ENCODE results near the gene PEX14. TPM values are rescaled to one million over a fixed set of nuclear protein-coding genes. Genes with fewer than 3 reads are reported as not detected.
A peak's percentile ranks its signal among the peaks of the same experiment; 100 is the strongest.

Gene PEX14
- total and polyA plus RNA-seq, 9 of the 15 experiments (the other 6 are each of a cell fraction or from before 2014, with no cell fraction given) = 2.6 to 45.7 (median 22.7) TPM

DNA sequence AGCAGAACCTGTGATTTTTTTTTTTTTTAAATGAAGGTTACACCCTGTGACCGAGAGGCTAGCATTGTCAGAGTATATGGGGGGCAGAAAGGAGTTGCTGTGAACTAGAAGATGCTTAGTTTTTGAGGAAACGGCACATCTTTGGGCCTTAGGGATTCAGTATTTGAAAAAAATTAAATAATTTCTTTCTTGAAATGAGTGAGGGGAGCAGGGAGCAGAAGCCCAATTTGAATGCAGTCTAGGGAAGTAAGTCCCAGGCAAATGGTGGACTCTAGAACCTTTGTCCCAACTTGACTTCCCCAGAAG lies 42.9 kb downstream of the PEX14 start (continued):
- TF ChIP-seq, protein P1, sequence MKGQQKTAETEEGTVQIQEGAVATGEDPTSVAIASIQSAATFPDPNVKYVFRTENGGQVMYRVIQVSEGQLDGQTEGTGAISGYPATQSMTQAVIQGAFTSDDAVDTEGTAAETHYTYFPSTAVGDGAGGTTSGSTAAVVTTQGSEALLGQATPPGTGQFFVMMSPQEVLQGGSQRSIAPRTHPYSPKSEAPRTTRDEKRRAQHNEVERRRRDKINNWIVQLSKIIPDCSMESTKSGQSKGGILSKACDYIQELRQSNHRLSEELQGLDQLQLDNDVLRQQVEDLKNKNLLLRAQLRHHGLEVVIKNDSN (CRISPR knock-in tag; IDR thresholded peaks at IDR 0.05) = no peak
- TF ChIP-seq NFRKB (IDR thresholded peaks at IDR 0.05; ENCODE audit: low read depth) = no peak
- no peak for TF ChIP-seq NUFIP1 (IDR thresholded peaks at IDR 0.05; ENCODE audit: partially characterized antibody)
- no peak for TF ChIP-seq TOE1 (IDR thresholded peaks at IDR 0.05; ENCODE audit: borderline replicate concordance)
- no peak for TF ChIP-seq TOE1 (CRISPR knock-in tag; IDR thresholded peaks at IDR 0.05; ENCODE audit: borderline replicate concordance, low read depth)
- TF ChIP-seq SLC30A9 (CRISPR knock-in tag; IDR thresholded peaks at IDR 0.05) = no peak

DNA sequence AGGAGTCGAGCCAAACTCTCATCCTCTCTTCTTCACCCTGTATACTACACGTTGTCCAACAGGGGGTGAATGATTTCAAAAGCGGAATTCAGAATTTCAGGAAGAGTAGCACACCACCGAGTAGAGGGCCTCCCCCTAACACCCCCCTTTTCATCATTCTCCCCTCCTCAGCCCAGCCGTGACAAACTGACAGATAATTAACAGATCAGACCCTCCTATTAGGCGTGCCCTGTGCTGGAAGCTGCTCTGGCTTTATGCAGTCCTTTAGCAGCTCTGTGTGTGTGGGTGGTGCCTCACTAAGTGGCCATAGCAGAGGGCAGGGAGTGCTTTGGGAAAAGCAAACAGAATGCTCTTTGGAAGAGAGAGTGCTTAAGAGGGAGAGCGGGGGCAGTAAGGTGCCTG lies 44.3 kb downstream of the PEX14 start:
- POLR2A ChIA-PET = interaction anchor here (1.0 to 2.0 kb wide), 2 partner anchors 9 to 12 kb away, joined by 4 to 5 read pairs; no protein-coding TSS in a partner anchor
- DNase-seq (ENCODE audit: extremely low read depth in 1 of 4, low spot score in 3 of 4) = no peak
- Histone ChIP-seq H3K79me2 (ENCODE audit: control insufficient read depth, insufficient read depth, low read length) (peaks cover 71% of the 10 kb centered on the region), H3K27me3 (ENCODE audit: control insufficient read depth in 2 of 2, insufficient read depth in 2 of 2, low read length in 2 of 2) (no peaks in the 10 kb centered on the region), H3K36me3 (ENCODE audit: control insufficient read depth, insufficient read depth, low read length) (peaks cover 37% of the 10 kb centered on the region), H3K27ac (ENCODE audit: extremely low read depth, low read depth, low read length) (no peak overlapping the region), H3K9ac (ENCODE audit: insufficient read depth in 1 of 2, low read depth in 2 of 2, low read length in 2 of 2) (no peak overlapping the region), H3K4me3 (no peak overlapping the region), H3K4me1 (replicated peaks in 1 of 2; ENCODE audit: control insufficient read depth in 2 of 2, insufficient read depth in 2 of 2, low read length in 2 of 2) (peaks cover 4 to 11% of the 10 kb centered on the region in 2 experiments; a peak in 3 of 5 replicates), H3K4me2 (ENCODE audit: insufficient read depth, low read length) (no peak overlapping the region), H4K20me1 (replicated peaks; ENCODE audit: control insufficient read depth, insufficient read depth, low read length) (peaks cover 47% of the 10 kb centered on the region), H3K9me3 (replicated peaks; ENCODE audit: control insufficient read depth, insufficient read depth, low read depth, low read length) (no peaks in the 10 kb centered on the region), H2AFZ (ENCODE audit: low read depth, low read length) (no peak overlapping the region), H3K9me1 (ENCODE audit: control insufficient read depth, insufficient read depth, low read length) (peaks cover 3% of the 10 kb centered on the region)
- no peak for FAIRE-seq
- WGBS (ENCODE audit: insufficient coverage, low coverage, missing lambda C conversion rate) = 52% methylated on average over 7 of the region's 7 CpGs
- CTCF ChIA-PET (ENCODE audit: low intra/inter-chr PET ratio) = interaction anchor here (1.4 kb wide), 1 partner anchor 348 kb away, joined by 6 read pairs; no protein-coding TSS in a partner anchor
- peak; percentile 17; the same call in 2 of the 3 replicates for ATAC-seq
- in situ Hi-C loops (cut with MboI) = no loop called here
- BruUV-seq (replicated peaks) = no TSS peak
- intact Hi-C loops (cut with micrococcal nuclease) = loop anchor here (10.0 kb wide), 1 partner anchor 426 kb away; no protein-coding TSS in a partner anchor
- TF ChIP-seq, protein P2, sequence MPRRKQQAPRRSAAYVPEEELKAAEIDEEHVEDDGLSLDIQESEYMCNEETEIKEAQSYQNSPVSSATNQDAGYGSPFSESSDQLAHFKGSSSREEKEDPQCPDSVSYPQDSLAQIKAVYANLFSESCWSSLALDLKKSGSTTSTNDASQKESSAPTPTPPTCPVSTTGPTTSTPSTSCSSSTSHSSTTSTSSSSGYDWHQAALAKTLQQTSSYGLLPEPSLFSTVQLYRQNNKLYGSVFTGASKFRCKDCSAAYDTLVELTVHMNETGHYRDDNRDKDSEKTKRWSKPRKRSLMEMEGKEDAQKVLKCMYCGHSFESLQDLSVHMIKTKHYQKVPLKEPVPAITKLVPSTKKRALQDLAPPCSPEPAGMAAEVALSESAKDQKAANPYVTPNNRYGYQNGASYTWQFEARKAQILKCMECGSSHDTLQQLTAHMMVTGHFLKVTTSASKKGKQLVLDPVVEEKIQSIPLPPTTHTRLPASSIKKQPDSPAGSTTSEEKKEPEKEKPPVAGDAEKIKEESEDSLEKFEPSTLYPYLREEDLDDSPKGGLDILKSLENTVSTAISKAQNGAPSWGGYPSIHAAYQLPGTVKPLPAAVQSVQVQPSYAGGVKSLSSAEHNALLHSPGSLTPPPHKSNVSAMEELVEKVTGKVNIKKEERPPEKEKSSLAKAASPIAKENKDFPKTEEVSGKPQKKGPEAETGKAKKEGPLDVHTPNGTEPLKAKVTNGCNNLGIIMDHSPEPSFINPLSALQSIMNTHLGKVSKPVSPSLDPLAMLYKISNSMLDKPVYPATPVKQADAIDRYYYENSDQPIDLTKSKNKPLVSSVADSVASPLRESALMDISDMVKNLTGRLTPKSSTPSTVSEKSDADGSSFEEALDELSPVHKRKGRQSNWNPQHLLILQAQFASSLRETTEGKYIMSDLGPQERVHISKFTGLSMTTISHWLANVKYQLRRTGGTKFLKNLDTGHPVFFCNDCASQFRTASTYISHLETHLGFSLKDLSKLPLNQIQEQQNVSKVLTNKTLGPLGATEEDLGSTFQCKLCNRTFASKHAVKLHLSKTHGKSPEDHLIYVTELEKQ (CRISPR knock-in tag; IDR thresholded peaks at IDR 0.05) = no peak
- TF ChIP-seq ELF1 (tag; IDR thresholded peaks at IDR 0.05) (no peak), ZNF263 (CRISPR knock-in tag; IDR thresholded peaks at IDR 0.05; ENCODE audit: borderline replicate concordance) (no peak), ZNF224 (CRISPR knock-in tag; IDR thresholded peaks at IDR 0.05) (no peak), MEF2A (IDR thresholded peaks at IDR 0.05; ENCODE audit: control insufficient read depth, low read depth, low read length) (no peak), TAF1 (IDR thresholded peaks at IDR 0.05; ENCODE audit: control insufficient read depth, extremely low read depth, insufficient read depth, low read length, severe bottlenecking) (no peak), SP2 (IDR thresholded peaks at IDR 0.05; ENCODE audit: extremely low read depth, low read depth, low read length, poor library complexity, severe bottlenecking) (no peak), HEY1 (CRISPR knock-in tag; IDR thresholded peaks at IDR 0.05; ENCODE audit: borderline replicate concordance) (no peak), SMARCA4 (IDR thresholded peaks at IDR 0.05) (no peak), ARID1B (IDR thresholded peaks at IDR 0.05) (no peak), JUN (IDR thresholded peaks at IDR 0.05; ENCODE audit: borderline replicate concordance, low read depth, low read length) (no peak), JUN (CRISPR knock-in tag; IDR thresholded peaks at IDR 0.05; ENCODE audit: borderline replicate concordance) (no peak)
